NCI-H460 (cell line): ENCODE measurements around the gene SUFU. TPM values are rescaled to one million over a fixed set of nuclear protein-coding genes. Genes with fewer than 3 reads are reported as not detected.

Experiments
- DNase-seq: peaks from one replicate; pipeline ENCODE4 v3.0.0-alpha.2; 2016; ENCODE audit warnings: low read depth; ENCODE audit errors: extremely low read depth
- total RNA-seq: library from RNA; depleted of rRNA; stranded (reverse); fragments of >200 nt; shearing (Covaris generic); gene quantifications from 2 replicates; pipeline ENCODE4 v1.2.3, GENCODE V29; 2014

SUFU gene
- total RNA-seq, 1 experiment from 2014 or later = 1.9 TPM

DNA sequence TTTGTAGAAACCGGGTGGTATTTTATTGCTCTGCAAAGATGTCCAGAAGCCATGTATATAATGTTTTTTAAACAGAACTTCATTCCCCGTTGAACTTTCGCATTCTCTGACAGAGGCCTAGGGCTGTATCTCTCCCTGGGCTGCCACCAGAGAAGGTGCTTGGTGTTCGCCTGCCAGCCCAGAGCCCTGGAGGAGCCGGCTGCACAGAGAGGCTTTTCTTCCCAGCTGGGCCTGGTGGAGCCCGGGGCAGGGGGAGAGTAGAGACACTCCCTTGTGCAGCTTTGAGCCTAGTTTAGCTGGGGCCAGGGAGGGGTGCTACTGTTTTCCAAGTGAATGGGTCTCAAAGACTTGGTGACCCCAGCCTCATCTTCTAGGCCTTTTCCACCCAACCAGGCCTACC, 126.9 kb downstream of the SUFU start:
- no peak for DNase-seq

GRCh38 chr10:102631525-102632393, 128.0 kb downstream of the SUFU start:
- DNase-seq = no peak

DNA sequence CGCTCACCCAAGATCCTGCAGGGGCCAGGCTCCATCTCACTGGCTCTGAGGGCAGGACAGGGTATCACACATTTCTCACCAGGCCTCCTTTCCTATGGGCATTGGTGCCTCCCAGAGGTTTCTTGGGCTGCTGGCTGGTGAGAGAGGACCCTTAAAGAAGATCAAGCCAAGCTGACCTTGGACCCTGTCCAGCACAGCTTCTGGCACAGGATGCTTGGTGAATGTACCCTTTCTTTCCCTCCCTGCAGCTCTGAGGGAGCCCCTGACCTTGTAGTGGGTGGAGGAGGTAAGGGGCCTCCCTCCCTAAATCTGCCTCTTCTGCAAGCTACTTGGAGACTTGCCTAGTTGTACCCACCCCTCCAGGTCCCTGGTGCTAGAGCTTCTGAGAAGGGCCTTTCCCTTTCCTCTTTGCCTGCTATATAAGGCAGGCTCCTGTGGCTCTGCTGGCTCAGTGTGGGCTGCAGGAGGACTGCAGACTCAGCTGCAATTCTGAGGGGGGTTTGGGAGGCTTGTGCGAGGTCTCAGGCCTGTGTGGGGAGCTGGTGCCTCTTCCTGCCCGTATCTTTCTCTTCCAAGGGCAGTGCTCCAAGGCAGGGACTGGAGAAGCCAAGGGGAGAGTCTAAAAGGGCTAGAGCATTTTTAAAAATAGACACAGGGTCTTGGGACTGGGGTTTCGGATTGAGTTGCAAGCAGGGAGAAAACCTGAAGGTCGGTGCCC, 128.8 kb downstream of the SUFU start:
- no peak for DNase-seq

- DNase-seq = no peak
These were observed 129.5 kb downstream of the SUFU start for GRCh38 chr10:102633287-102633686.

DNA sequence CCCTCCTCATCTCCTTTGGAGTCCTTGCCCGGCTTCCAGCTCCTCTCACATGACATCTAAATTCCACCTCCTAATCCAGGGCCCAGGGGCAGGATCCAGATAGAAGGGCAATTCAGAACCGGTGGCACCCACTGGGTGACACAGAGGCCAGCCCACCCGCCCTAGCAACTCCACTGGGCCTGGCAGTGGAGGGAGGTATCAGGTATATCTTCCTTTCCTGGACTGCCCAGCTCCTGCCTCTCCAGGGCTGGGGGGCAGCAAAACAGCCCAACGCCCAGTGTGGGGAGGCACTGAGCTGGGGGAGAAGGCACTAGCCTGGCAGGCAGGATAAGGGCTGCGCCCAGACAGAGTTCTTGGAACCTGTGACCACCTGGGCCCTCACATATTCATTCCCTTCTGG, 130.1 kb downstream of the SUFU start:
- DNase-seq = no peak

DNA sequence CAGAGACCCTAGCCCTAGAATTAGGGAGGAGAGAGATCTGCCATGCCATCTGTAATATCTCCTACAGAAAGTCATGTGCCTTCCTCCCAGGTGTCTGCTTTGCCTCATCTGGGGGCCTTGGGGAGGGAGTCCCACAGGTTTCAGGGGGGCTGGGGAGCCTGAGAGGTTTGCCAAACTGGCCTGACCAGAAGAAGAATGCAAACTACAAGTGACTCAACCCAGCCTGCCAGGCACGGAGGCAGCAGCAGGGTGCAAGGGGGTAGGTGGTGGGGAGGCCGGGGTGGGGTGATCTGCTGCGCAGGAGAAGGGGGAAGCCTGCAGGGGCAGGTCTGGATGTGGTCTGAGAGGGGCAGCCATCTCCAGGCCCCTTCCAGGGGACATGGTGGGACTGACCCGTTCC, 130.9 kb downstream of the SUFU start:
- no peak for DNase-seq

DNA sequence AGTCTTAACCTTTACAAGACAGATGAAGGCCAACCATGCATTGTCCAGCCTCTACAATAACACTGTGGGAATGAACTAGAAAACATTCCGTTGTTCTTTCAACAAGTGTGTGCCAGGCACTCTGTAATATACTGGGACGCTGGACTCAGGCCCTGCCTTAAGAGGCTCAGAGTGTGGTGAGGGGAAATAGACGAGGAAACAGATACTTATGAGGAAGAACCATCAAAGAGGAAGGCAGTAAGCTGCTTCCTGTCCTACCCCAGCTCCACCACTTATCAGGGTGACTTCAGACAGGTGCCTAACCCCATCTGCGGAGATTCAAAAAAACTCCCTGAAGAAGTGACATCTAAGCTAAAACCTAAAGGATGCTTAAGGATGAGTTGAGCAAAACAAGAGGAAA, 131.6 kb downstream of the SUFU start:
- no peak for DNase-seq

DNA sequence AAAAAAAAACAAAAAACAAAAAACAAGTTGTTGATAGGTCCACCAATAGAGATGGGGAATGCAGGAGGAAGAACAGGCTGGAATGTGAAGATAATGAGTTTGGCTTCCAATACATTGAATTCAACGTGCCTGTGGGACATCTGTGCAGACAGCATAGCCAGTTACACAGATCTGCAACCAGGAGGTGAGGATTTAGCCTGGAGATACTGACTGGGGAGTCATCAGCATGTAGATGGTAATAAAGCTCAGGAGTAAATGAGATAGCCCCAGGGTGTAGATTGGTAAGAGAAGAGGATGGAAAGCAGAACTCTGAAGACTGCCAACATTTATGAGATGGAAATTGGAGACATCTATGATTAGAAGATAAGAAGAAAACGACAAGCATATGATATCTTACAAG, 135.8 kb downstream of the SUFU start:
- no peak for DNase-seq

- no peak for DNase-seq
These were observed 137.6 kb downstream of the SUFU start for GRCh38 chr10:102641402-102641801.

DNA sequence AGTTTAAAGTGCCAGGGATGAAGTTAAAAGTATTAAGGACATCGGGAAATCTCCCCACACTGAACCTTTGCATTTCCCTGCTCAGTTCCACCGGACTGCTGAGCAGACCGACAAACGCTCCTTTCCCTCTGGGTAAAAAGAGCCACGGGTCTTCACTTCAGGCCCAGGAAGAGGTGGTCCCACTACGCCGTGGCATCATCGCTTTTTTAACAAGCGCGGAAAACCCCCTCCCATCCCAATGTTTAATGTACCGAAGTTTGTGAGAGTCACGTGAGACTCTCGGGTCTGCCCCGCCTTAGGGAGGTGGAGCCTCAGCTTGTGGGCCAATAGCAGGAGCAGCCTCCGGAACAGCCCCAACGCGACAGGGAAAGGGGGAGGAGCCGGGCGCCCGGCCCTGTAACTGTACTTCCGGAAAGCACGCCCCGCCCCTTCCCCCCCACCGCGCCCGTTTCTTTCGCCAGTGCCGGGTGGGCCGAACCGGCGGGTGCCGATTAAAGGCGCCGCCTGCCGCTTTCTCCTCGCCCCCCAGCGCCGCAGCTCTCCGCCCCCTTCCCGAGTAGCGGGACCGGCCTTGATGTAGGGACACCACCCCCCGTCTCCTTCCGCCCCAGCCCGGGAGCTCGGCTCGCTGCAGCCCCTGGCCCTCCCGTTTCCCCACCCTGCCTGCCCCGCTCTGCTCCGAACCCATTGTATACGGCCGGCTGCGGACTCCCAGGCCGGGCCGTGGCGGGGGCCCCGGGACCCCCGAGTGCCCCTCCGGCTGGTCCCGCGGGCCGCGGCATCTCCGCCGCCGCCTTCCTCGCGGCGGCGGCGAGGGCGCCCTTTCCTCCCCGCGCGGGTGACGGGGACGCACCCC, 138.3 kb downstream of the SUFU start:
- peak; percentile 96 for DNase-seq

DNA sequence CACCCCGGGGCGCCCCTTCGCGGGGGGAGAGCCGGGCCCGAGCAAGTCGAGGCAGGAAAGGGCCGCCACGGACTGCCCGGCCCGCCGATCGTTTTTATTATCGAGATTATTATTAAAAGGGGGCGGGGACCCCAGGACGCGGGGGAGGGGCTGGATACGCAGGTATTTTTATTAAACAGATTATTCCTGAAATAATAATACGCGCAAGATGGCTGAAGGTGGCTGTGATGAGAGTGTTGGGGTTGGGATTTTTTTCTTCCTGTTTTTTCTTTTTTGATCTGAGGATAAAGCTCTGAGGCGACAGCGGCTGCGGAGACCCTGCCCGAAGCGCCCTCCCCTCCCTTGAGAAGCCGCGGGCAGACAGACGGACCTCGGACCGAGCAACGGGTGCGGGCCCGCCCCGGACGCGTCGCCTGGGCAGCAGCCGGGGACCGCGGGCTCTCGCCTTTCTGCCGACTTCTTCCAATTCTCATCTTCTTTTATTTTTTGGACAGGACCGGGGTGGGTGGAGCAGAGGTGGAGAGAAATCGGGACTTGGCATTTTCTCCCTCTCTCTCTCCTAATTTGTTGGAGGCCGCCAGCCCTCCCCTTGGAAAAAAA, 139.1 kb downstream of the SUFU start:
- peak; percentile 23 for DNase-seq

- peak; percentile 59 for DNase-seq
These were observed 139.7 kb downstream of the SUFU start for GRCh38 chr10:102643336-102644065.

GRCh38 chr10:102644066-102644645, 140.4 kb downstream of the SUFU start, which contains the start of gene TRIM8:
Gene TRIM8 (plus strand): TSS chr10:102644479. CDS start chr10:102644618, 139 bp downstream.
- peak; percentile 29 for DNase-seq

DNA sequence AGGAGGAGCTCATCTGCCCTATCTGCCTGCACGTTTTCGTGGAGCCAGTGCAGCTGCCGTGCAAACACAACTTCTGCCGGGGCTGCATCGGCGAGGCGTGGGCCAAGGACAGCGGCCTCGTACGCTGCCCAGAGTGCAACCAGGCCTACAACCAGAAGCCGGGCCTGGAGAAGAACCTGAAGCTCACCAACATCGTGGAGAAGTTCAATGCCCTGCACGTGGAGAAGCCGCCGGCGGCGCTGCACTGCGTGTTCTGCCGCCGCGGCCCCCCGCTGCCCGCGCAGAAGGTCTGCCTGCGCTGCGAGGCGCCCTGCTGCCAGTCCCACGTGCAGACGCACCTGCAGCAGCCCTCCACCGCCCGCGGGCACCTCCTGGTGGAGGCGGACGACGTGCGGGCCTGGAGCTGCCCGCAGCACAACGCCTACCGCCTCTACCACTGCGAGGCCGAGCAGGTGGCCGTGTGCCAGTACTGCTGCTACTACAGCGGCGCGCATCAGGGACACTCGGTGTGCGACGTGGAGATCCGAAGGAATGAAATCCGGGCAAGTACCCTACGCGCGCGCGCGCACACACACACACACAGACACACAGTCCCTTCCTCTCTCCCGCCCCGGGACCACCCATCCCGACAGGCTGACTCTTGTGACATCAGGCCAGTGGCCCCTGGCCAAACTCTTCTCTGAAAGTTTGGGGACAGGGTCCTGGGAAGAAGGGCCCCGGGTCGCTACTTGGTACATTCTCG, 141.0 kb downstream of the SUFU start:
- DNase-seq = peak; percentile 70

DNA sequence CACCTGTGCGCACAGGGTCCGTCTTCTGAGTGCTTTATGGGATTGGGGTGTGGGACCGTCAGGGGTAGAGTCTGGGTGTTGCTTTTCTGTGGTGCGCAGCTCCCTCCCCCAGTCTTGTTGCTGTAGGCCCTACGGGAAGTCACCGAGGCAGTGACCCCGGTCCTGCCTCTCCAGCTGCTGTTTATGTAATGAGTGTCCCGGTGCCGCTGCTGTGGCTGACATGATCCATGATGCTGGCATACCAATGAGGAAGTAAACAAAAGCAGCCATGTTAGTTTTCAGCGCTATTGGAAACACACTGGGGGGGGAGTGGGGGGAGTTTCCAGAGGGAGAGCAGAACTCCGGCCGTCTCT, 141.6 kb downstream of the SUFU start:
- peak; percentile 59 for DNase-seq

- peak; percentile 45 for DNase-seq
These were observed 142.2 kb downstream of the SUFU start for GRCh38 chr10:102645741-102646609.

DNA sequence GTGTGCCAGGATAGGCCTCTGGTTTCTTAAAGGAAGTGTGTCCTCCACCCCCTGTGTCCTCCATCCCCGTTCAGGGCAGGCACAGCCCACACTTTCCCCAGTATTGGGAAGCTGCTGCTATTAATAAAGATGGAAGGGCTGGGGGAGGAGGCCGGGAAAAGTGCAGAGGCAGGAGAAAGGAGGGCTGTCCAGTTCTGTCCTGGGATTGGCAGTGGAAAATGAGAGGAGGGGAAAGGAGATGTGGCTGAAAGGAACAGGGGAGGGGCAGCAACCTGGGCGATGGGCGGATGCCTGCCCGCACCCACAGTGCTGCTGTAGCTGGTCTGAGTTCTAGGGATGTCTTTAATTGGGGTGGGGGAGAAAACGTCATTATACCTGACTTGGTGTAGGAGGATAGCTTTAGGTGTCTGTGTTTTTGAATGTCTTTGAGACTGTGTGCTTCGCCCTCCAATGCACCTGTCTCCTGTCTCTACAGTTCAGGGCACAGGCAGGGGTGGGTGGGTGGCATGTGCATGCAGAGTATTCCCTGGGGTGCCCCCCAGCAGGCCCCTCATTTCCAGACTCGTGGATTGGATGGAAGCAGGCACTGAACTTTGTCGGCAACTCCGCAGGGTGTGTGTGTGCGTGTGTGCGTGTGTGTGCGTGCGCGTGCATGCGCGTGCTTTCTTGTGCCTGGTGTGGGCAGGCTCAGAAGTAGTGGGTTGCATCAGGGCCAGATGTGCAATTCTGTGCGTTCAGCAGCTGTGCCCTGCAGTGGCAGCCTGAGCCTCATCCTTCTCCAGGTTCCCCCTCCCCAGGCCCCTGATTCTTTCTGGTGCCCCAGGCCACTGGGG, 143.1 kb downstream of the SUFU start:
- DNase-seq = no peak
